IMR-90 (cell line): Measurements from ENCODE around the gene DYRK1B. TPM values are rescaled to one million over a fixed set of nuclear protein-coding genes. Genes with fewer than 3 reads are reported as not detected.
"Not testable (repeated sequence)": the region's sequence is repeated elsewhere in the genome, so short reads cannot be mapped to it uniquely, and the experiment has no call there.

Source experiments
- ATAC-seq: fragments of 200-7000 bp; cut with Tn5 transposase; 2 replicates; pipeline ENCODE4 v1.9.1; 2020; ENCODE audit warnings: low read depth, mild to moderate bottlenecking, moderate library complexity
- BruUV-seq: library from RNA; stranded (reverse); fragments of 400-500 nt; replicated peaks from 2 replicates; lab custom pipeline; 2021; lab: Mats Ljungman, UMichigan
- CTCF ChIA-PET: fragments of 300-600 bp; formaldehyde crosslinking; extraction: SDS; loops from one replicate; lab custom pipeline; 2021; ENCODE audit warnings: antibody characterized with exemption; lab: Yijun Ruan, JAX
- POLR2A ChIA-PET: fragments of 300-600 bp; sonication (Branson Sonifier 250); formaldehyde crosslinking; loops from one replicate; lab custom pipeline; 2022; ENCODE audit warnings: antibody characterized with exemption; ENCODE audit not compliant: unreplicated experiment; lab: Charles Lee
- DNase-seq: peaks from one replicate; pipeline ENCODE4 v3.0.0; 2013
- H2AFZ ChIP-seq: replicated peaks from 2 replicates; pipeline ENCODE3; 2013; ENCODE audit warnings: low read length, mild to moderate bottlenecking; ENCODE audit not compliant: poor library complexity
- H2AK5ac ChIP-seq: 2 replicates; pipeline ENCODE4 v1.6.1; 2013; ENCODE audit warnings: low read depth, low read length, inconsistent platforms
- H2AK9ac ChIP-seq: replicated peaks from 2 replicates; pipeline ENCODE3; 2013; ENCODE audit warnings: mild to moderate bottlenecking, low read depth, low read length, moderate library complexity; ENCODE audit not compliant: poor library complexity
- H2BK120ac ChIP-seq: 2 replicates; pipeline ENCODE4 v1.6.1; 2013; ENCODE audit warnings: low read depth, low read length, inconsistent platforms
- H2BK15ac ChIP-seq: 3 replicates; pipeline ENCODE4 v1.6.1; 2013; ENCODE audit warnings: low read depth, low read length, inconsistent platforms
- H2BK20ac ChIP-seq: 2 replicates; pipeline ENCODE4 v1.6.1; 2013; ENCODE audit warnings: low read depth, mild to moderate bottlenecking, inconsistent platforms, low read length, moderate library complexity
- H2BK5ac ChIP-seq: 2 replicates; pipeline ENCODE4 v1.6.1; 2013; ENCODE audit warnings: mild to moderate bottlenecking, low read depth, low read length, inconsistent platforms; ENCODE audit not compliant: poor library complexity, severe bottlenecking
- H3K14ac ChIP-seq: replicated peaks from 2 replicates; pipeline ENCODE4 v1.6.1; 2013; ENCODE audit warnings: low read depth, low read length, inconsistent platforms
- H3K18ac ChIP-seq: 2 replicates; pipeline ENCODE4 v1.6.1; 2013; ENCODE audit warnings: low read depth, low read length, control low read depth
- H3K23ac ChIP-seq: 2 replicates; pipeline ENCODE4 v1.6.1; 2013; ENCODE audit warnings: low read depth, low read length, inconsistent platforms
- H3K27ac ChIP-seq: 2 replicates; pipeline ENCODE4 v1.5.1; 2013; ENCODE audit warnings: mild to moderate bottlenecking, control low read depth, low read length; ENCODE audit not compliant: insufficient read depth
- H3K27me3 ChIP-seq: 2 replicates; pipeline ENCODE4 v1.6.1; 2013; ENCODE audit warnings: low read length; ENCODE audit not compliant: control insufficient read depth, insufficient read depth
- H3K36me3 ChIP-seq: 2 replicates; pipeline ENCODE4 v1.6.1; 2013; ENCODE audit warnings: low read length, mixed read lengths; ENCODE audit not compliant: control insufficient read depth, insufficient read depth
- H3K4ac ChIP-seq: 2 replicates; pipeline ENCODE4 v1.6.1; 2013; ENCODE audit warnings: low read depth, low read length, inconsistent platforms
- H3K4me1 ChIP-seq: 2 replicates; pipeline ENCODE4 v1.6.1; 2013; ENCODE audit warnings: low read length, mixed read lengths; ENCODE audit not compliant: control insufficient read depth, insufficient read depth
- H3K4me2 ChIP-seq: 2 replicates; pipeline ENCODE4 v1.6.1; 2013; ENCODE audit warnings: low read depth, mild to moderate bottlenecking, control low read depth, low read length, moderate library complexity
- H3K4me3 ChIP-seq: 2 replicates; pipeline ENCODE4 v1.5.1; 2013; ENCODE audit warnings: low read depth, mild to moderate bottlenecking, control low read depth, low read length, moderate library complexity; ENCODE audit not compliant: insufficient read depth
- H3K56ac ChIP-seq: 2 replicates; pipeline ENCODE4 v1.6.1; 2013; ENCODE audit warnings: low read length, inconsistent platforms; ENCODE audit not compliant: insufficient read depth; ENCODE audit errors: extremely low read depth
- H3K79me1 ChIP-seq, 2 experiments: 2 replicates each; pipeline ENCODE4 v1.6.1; 2013; ENCODE audit warnings: low read length in 2 of 2, inconsistent platforms in 1 of 2, low read depth in 1 of 2
- H3K9ac ChIP-seq: 2 replicates; pipeline ENCODE4 v1.6.1; 2013; ENCODE audit warnings: low read depth, low read length, control low read depth
- H3K9me1 ChIP-seq: 2 replicates; pipeline ENCODE4 v1.6.1; 2013; ENCODE audit warnings: low read length, inconsistent platforms; ENCODE audit not compliant: insufficient read depth
- H3K9me3 ChIP-seq: 2 replicates; pipeline ENCODE4 v1.6.1; 2013; ENCODE audit warnings: low read length; ENCODE audit not compliant: control insufficient read depth, insufficient read depth
- H4K20me1 ChIP-seq: 2 replicates; pipeline ENCODE4 v1.6.1; 2013; ENCODE audit warnings: low read length, inconsistent platforms; ENCODE audit not compliant: insufficient read depth
- H4K5ac ChIP-seq: 2 replicates; pipeline ENCODE4 v1.6.1; 2013; ENCODE audit warnings: mild to moderate bottlenecking, low read depth, low read length, control low read depth
- H4K8ac ChIP-seq, 2 experiments: 2 replicates each; pipeline ENCODE4 v1.6.1; 2013; ENCODE audit warnings: low read depth in 2 of 2, low read length in 2 of 2, control low read depth in 1 of 2, inconsistent platforms in 1 of 2
- H4K91ac ChIP-seq: 2 replicates; pipeline ENCODE4 v1.6.1; 2013; ENCODE audit warnings: low read depth, low read length, inconsistent platforms; ENCODE audit not compliant: insufficient read depth
- WGBS, 2 experiments: methylation state at CpG; one replicate each; pipeline versions ENCODE4 v1.1.5 to v1.1.7; 2013; ENCODE audit warnings: missing lambda C conversion rate in 2 of 2; ENCODE audit not compliant: insufficient read length in 1 of 2; ENCODE audit errors: extremely low coverage in 2 of 2; 5-methylcytosine and 5-hydroxymethylcytosine counted together
- dilution Hi-C: fragments of 300-500 bp; cut with HindIII; formaldehyde crosslinking; loops from one replicate; pipeline ENCODE4 v1.14.3; 2018; ENCODE audit warnings: low sequenced_read_pairs; ENCODE audit not compliant: unreplicated experiment
- in situ Hi-C: fragments of 300-500 bp; cut with MboI; formaldehyde crosslinking; loops from 3 replicates; pipeline ENCODE4 v1.14.3; 2019; ENCODE audit warnings: low sequenced_read_pairs, inconsistent platforms, mixed read lengths
- intact Hi-C: fragments of 100-400 bp; cut with micrococcal nuclease; formaldehyde crosslinking; loops from 2 replicates; pipeline ENCODE4 v1.10.0; 2022
- polyA plus RNA-seq, 3 experiments: library from polyadenylated mRNA; depleted of rRNA; stranded (reverse); fragments of >200 nt; gene quantifications; 2 replicates each; pipeline ENCODE4 v1.2.3, GENCODE V29; 2012; ENCODE audit warnings: low replicate concordance in 1 of 3
- total RNA-seq: library from RNA; depleted of rRNA; stranded (reverse); fragments of >200 nt; gene quantifications from 2 replicates; pipeline ENCODE4 v1.2.3, GENCODE V29; 2012

The DYRK1B gene
- total and polyA plus RNA-seq, 2 of the 4 experiments (the other 2 are of a cell fraction), result 2.7 to 11.4 TPM

- H3K4me1 ChIP-seq, H3K9me1 ChIP-seq, H2BK5ac ChIP-seq, H3K4ac ChIP-seq, H3K27me3 ChIP-seq, H2AK9ac ChIP-seq, H3K4me3 ChIP-seq, H3K14ac ChIP-seq, H3K9ac ChIP-seq, ATAC-seq, H3K27ac ChIP-seq, H3K56ac ChIP-seq, H3K36me3 ChIP-seq, intact Hi-C loops, DNase-seq, H4K5ac ChIP-seq, H3K23ac ChIP-seq, H4K20me1 ChIP-seq, H3K79me1 ChIP-seq, H3K4me2 ChIP-seq, H4K91ac ChIP-seq, H4K8ac ChIP-seq, POLR2A ChIA-PET, H2BK15ac ChIP-seq, CTCF ChIA-PET, H3K18ac ChIP-seq, BruUV-seq, H2BK120ac ChIP-seq, H3K9me3 ChIP-seq, in situ Hi-C loops, H2BK20ac ChIP-seq, H2AFZ ChIP-seq, dilution Hi-C loops, H2AK5ac ChIP-seq: not testable (repeated sequence)
- no CpG with 5 or more reads among the region's 7 CpGs for WGBS, 2 experiments
Measured at GRCh38 chr19:39808688-39809087, 25.3 kb downstream of the DYRK1B start.
